ENCODE data around the gene CPNE6.
A peak's percentile ranks its signal among the peaks of the same experiment; 100 is the strongest.

Gene CPNE6

GRCh38 chr14:24036169-24036962 is 35.0 kb upstream of the CPNE6 start (continued):
- TF ChIP-seq ZNF280C (tag by site-specific recombination; IDR thresholded peaks at IDR 0.05) = no peak
- TF ChIP-seq ZNF10 (tag by site-specific recombination; IDR thresholded peaks at IDR 0.05) = peak; percentile 46; the same call in 1 of the 2 replicates
- no peak for TF ChIP-seq ZNF248 (tag by site-specific recombination; IDR thresholded peaks at IDR 0.05)
- 0 out of 2 replicates have a peak, but pooled peaks have one; percentile 40 for TF ChIP-seq ZNF660 (tag by site-specific recombination; IDR thresholded peaks at IDR 0.05)
- TF ChIP-seq BCL11B (tag by site-specific recombination; IDR thresholded peaks at IDR 0.05; ENCODE audit: low read depth) = no peak
- TF ChIP-seq YY1 (tag by site-specific recombination; IDR thresholded peaks at IDR 0.05) = peak; percentile 34; the same call in 1 of the 2 replicates
- TF ChIP-seq ZNF449 (tag by site-specific recombination; IDR thresholded peaks at IDR 0.05) = no peak
- TF ChIP-seq KLF9 (tag by site-specific recombination; IDR thresholded peaks at IDR 0.05; ENCODE audit: low read depth) = peak; percentile 47; the same call in 1 of the 2 replicates
- no peak for TF ChIP-seq ZNF664 (tag by site-specific recombination; IDR thresholded peaks at IDR 0.05)
- TF ChIP-seq, protein P1, sequence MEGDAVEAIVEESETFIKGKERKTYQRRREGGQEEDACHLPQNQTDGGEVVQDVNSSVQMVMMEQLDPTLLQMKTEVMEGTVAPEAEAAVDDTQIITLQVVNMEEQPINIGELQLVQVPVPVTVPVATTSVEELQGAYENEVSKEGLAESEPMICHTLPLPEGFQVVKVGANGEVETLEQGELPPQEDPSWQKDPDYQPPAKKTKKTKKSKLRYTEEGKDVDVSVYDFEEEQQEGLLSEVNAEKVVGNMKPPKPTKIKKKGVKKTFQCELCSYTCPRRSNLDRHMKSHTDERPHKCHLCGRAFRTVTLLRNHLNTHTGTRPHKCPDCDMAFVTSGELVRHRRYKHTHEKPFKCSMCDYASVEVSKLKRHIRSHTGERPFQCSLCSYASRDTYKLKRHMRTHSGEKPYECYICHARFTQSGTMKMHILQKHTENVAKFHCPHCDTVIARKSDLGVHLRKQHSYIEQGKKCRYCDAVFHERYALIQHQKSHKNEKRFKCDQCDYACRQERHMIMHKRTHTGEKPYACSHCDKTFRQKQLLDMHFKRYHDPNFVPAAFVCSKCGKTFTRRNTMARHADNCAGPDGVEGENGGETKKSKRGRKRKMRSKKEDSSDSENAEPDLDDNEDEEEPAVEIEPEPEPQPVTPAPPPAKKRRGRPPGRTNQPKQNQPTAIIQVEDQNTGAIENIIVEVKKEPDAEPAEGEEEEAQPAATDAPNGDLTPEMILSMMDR (tag by site-specific recombination; IDR thresholded peaks at IDR 0.05) = peak; percentile 89
- peak; percentile 28; the same call in 1 of the 2 replicates for TF ChIP-seq ZNF394 (tag by site-specific recombination; IDR thresholded peaks at IDR 0.05; ENCODE audit: borderline replicate concordance)
- peak; percentile 98 for TF ChIP-seq MZF1 (tag by site-specific recombination; IDR thresholded peaks at IDR 0.05; ENCODE audit: borderline replicate concordance)
- TF ChIP-seq ZNF768 (tag by site-specific recombination; IDR thresholded peaks at IDR 0.05) = no peak
- TF ChIP-seq, protein P2, sequence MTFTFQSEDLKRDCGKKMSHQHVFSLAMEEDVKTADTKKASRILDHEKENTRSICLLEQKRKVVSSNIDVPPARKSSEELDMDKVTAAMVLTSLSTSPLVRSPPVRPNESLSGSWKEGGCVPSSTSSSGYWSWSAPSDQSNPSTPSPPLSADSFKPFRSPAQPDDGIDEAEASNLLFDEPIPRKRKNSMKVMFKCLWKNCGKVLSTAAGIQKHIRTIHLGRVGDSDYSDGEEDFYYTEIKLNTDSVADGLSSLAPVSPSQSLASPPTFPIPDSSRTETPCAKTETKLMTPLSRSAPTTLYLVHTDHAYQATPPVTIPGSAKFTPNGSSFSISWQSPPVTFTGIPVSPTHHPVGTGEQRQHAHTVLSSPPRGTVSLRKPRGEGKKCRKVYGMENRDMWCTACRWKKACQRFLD (tag by site-specific recombination; IDR thresholded peaks at IDR 0.05) = no peak
- TF ChIP-seq ZNF600 (tag by site-specific recombination; IDR thresholded peaks at IDR 0.05) = peak; percentile 96
- peak; percentile 54 for TF ChIP-seq IKZF3 (tag by site-specific recombination; IDR thresholded peaks at IDR 0.05)
- no peak for TF ChIP-seq ZNF26 (tag by site-specific recombination; IDR thresholded peaks at IDR 0.05)
- no peak for TF ChIP-seq ZNF266 (tag by site-specific recombination; IDR thresholded peaks at IDR 0.05; ENCODE audit: low read depth)
- TF ChIP-seq ZNF354C (tag by site-specific recombination; IDR thresholded peaks at IDR 0.05; ENCODE audit: borderline replicate concordance, low read depth) = no peak
- TF ChIP-seq ZNF626 (tag by site-specific recombination; IDR thresholded peaks at IDR 0.05) = no peak
- no peak for TF ChIP-seq GFI1B (tag by site-specific recombination; IDR thresholded peaks at IDR 0.05)
- TF ChIP-seq ZNF548 (tag by site-specific recombination; IDR thresholded peaks at IDR 0.05) = no peak; the same call in 1 of the 2 replicates
- TF ChIP-seq MEIS1 (CRISPR knock-in tag; IDR thresholded peaks at IDR 0.05; ENCODE audit: borderline replicate concordance) = no peak
- TF ChIP-seq ZNF202 (tag by site-specific recombination; IDR thresholded peaks at IDR 0.05; ENCODE audit: borderline replicate concordance) = no peak
- no peak for TF ChIP-seq ZNF560 (tag by site-specific recombination; IDR thresholded peaks at IDR 0.05; ENCODE audit: borderline replicate concordance)
- TF ChIP-seq SP2 (tag by site-specific recombination; IDR thresholded peaks at IDR 0.05) = peak; percentile 47
- TF ChIP-seq ZNF362 (tag by site-specific recombination; IDR thresholded peaks at IDR 0.05) = no peak
- TF ChIP-seq ZNF341 (tag by site-specific recombination; IDR thresholded peaks at IDR 0.05; ENCODE audit: low read depth) = peak; percentile 71
- TF ChIP-seq ZNF16 (tag by site-specific recombination; IDR thresholded peaks at IDR 0.05; ENCODE audit: low read depth) = no peak
- TF ChIP-seq ZNF624 (tag by site-specific recombination; IDR thresholded peaks at IDR 0.05) = no peak
- no peak for TF ChIP-seq ZNF157 (tag by site-specific recombination; IDR thresholded peaks at IDR 0.05)

Data from HEK293 (cell line).